CD14-positive monocyte (primary cell): ENCODE data around the gene KCNK13. TPM values are rescaled to one million over a fixed set of nuclear protein-coding genes. Genes with fewer than 3 reads are reported as not detected.

Experiments used
- DNase-seq, 3 donors: peaks; one replicate each; pipeline ENCODE4 v3.0.0-alpha.2; 2011 to 2022
- H2AFZ ChIP-seq: 2 replicates; pipeline ENCODE4 v1.6.0; 2012; ENCODE audit warnings: mild to moderate bottlenecking, low read depth, low read length, inconsistent platforms; ENCODE audit not compliant: insufficient read depth, poor library complexity, severe bottlenecking
- H3K27ac ChIP-seq, 2 donors: 1 replicate in 1 of 2; 2 replicates in 1 of 2; pipeline ENCODE4 v1.5.1; 2012 to 2013; ENCODE audit warnings: low read length in 2 of 2, control low read depth in 1 of 2, inconsistent platforms in 1 of 2, low read depth in 1 of 2, mild to moderate bottlenecking in 1 of 2
- H3K27me3 ChIP-seq, 2 donors: one replicate each; pipeline versions ENCODE4 v1.6.0 to v1.6.1; 2011 to 2013; ENCODE audit warnings: low read length in 2 of 2; ENCODE audit not compliant: control insufficient read depth in 2 of 2, insufficient read depth in 2 of 2
- H3K36me3 ChIP-seq, 2 donors: replicated peaks in 1 of 2; 1 replicate in 1 of 2; 2 replicates in 1 of 2; pipeline versions ENCODE4 v1.5.1 to v1.6.1; 2012 to 2013; ENCODE audit warnings: low read length in 2 of 2, control low read depth in 1 of 2, inconsistent platforms in 1 of 2, mild to moderate bottlenecking in 1 of 2; ENCODE audit not compliant: insufficient read depth in 2 of 2, control insufficient read depth in 1 of 2
- H3K4me1 ChIP-seq, 2 donors: 1 replicate in 1 of 2; 2 replicates in 1 of 2; pipeline versions ENCODE4 v1.5.1 to v1.6.1; 2012 to 2013; ENCODE audit warnings: low read length in 2 of 2, control low read depth in 1 of 2, inconsistent platforms in 1 of 2, mild to moderate bottlenecking in 1 of 2, moderate library complexity in 1 of 2; ENCODE audit not compliant: insufficient read depth in 2 of 2, control insufficient read depth in 1 of 2
- H3K4me2 ChIP-seq: replicated peaks from 2 replicates; pipeline ENCODE3; 2012; ENCODE audit warnings: low read length, moderate library complexity, mild to moderate bottlenecking; ENCODE audit not compliant: poor library complexity, severe bottlenecking; ENCODE audit errors: extremely low read depth
- H3K4me3 ChIP-seq, 3 experiments: fragments of 200-600 bp in 1 of 3; sonication (generic) in 1 of 3; replicated peaks in 1 of 3; 1 replicate in 2 of 3; 2 replicates in 1 of 3; pipeline ENCODE4 v1.5.1; 2011 to 2013; ENCODE audit warnings: low read length in 3 of 3, mild to moderate bottlenecking in 3 of 3, control low read depth in 2 of 3, low read depth in 2 of 3, inconsistent platforms in 1 of 3, moderate library complexity in 1 of 3
- H3K79me2 ChIP-seq: 2 replicates; pipeline ENCODE4 v1.6.0; 2012; ENCODE audit warnings: mild to moderate bottlenecking, control low read depth, inconsistent platforms, low read length, moderate library complexity; ENCODE audit not compliant: insufficient read depth
- H3K9ac ChIP-seq: 2 replicates; pipeline ENCODE4 v1.6.0; 2017; ENCODE audit warnings: low read length, mild to moderate bottlenecking; ENCODE audit not compliant: insufficient read depth, poor library complexity, severe bottlenecking
- H3K9me3 ChIP-seq, 2 donors: replicated peaks in 1 of 2; 1 replicate in 1 of 2; 2 replicates in 1 of 2; pipeline versions ENCODE4 v1.5.1 to v1.6.1; 2012 to 2013; ENCODE audit warnings: low read length in 2 of 2, control low read depth in 1 of 2; ENCODE audit not compliant: control insufficient read depth in 1 of 2, insufficient read depth in 1 of 2
- H4K20me1 ChIP-seq: 2 replicates; pipeline ENCODE4 v1.6.0; 2012; ENCODE audit warnings: mild to moderate bottlenecking, low read length, control low read depth, moderate library complexity; ENCODE audit not compliant: insufficient read depth
- H3K27ac Mint-ChIP-seq, 7 donors: one replicate each; pipeline ENCODE4 v1.8.0; 2020; ENCODE audit warnings: mild to moderate bottlenecking in 7 of 7, mixed read lengths in 7 of 7, moderate library complexity in 6 of 7, inconsistent platforms in 2 of 7
- H3K27me3 Mint-ChIP-seq, 3 donors: one replicate each; pipeline ENCODE4 v1.8.0; 2021 to 2022; ENCODE audit warnings: low read depth in 3 of 3, mild to moderate bottlenecking in 3 of 3, mixed read lengths in 3 of 3, moderate library complexity in 3 of 3, inconsistent platforms in 1 of 3
- H3K36me3 Mint-ChIP-seq, 2 donors: one replicate each; pipeline ENCODE4 v1.8.0; 2020; ENCODE audit warnings: mixed read lengths in 2 of 2, inconsistent platforms in 1 of 2, mild to moderate bottlenecking in 1 of 2
- H3K4me1 Mint-ChIP-seq: one replicate; pipeline ENCODE4 v1.8.0; 2020; ENCODE audit warnings: mild to moderate bottlenecking, mixed read lengths
- H3K4me3 Mint-ChIP-seq, 2 donors: one replicate each; pipeline ENCODE4 v1.8.0; 2020; ENCODE audit warnings: mild to moderate bottlenecking in 2 of 2, mixed read lengths in 2 of 2, moderate library complexity in 1 of 2
- H3K9me3 Mint-ChIP-seq, 7 donors: one replicate each; pipeline ENCODE4 v1.8.0; 2020 to 2022; ENCODE audit warnings: mixed read lengths in 7 of 7, mild to moderate bottlenecking in 6 of 7, moderate library complexity in 6 of 7, inconsistent platforms in 2 of 7
- CTCF ChIP-seq: fragments of 200-600 bp; IDR thresholded peaks from one replicate; pipeline ENCODE4 v1.8.0; 2022; ENCODE audit warnings: antibody characterized with exemption, mild to moderate bottlenecking
- WGBS: methylation state at CpG from one replicate; pipeline ENCODE4 v1.1.5; 2013; ENCODE audit warnings: missing lambda C conversion rate; ENCODE audit not compliant: insufficient coverage; 5-methylcytosine and 5-hydroxymethylcytosine counted together
- intact Hi-C, 2 donors: fragments of 100-400 bp; cut with micrococcal nuclease; formaldehyde crosslinking; loops; one replicate each; pipeline versions ENCODE4 v1.15.0 to v1.15.1; 2023
- polyA plus RNA-seq, 3 donors: library from polyadenylated mRNA; depleted of rRNA in 1 of 3; unstranded in 2 of 3; stranded (reverse) in 1 of 3; fragments of 300-500 nt in 2 of 3; fragments of >200 nt in 1 of 3; fragmentation: Illumina TruSeq in 2 of 3; gene quantifications; 1 replicate in 2 of 3; 2 replicates in 1 of 3; pipeline ENCODE4 v1.2.3, GENCODE V29; 2012 to 2021

The KCNK13 gene
- polyA plus RNA-seq, 3 donors, result 1.6 to 4.2 (median 2.9) TPM

- H3K36me3 Mint-ChIP-seq, result peaks cover 0 to 3% of the 10 kb centered on the region in 2 donors
- H3K27ac Mint-ChIP-seq, result no peak overlapping the region
- no peak for TF ChIP-seq CTCF
- intact Hi-C loops, result no loop called here
- no peak for DNase-seq
- WGBS, result 100% methylated on average over 1 of the region's 2 CpGs
- no peaks in the 10 kb centered on the region for H3K4me1 Mint-ChIP-seq
- Histone ChIP-seq H3K4me1 (no peaks in the 10 kb centered on the region), H3K9ac (no peak overlapping the region), H3K27me3 (no peaks in the 10 kb centered on the region), H3K79me2 (no peaks in the 10 kb centered on the region), H3K4me2 (no peak overlapping the region), H3K4me3 (no peak overlapping the region), H3K36me3 (no peaks in the 10 kb centered on the region), H2AFZ (no peak overlapping the region), H4K20me1 (no peaks in the 10 kb centered on the region), H3K27ac (no peak overlapping the region), H3K9me3 (peaks cover 16% of the 10 kb centered on the region in 2 donors)
- H3K27me3 Mint-ChIP-seq, result peaks cover 2 to 10% (median 4%) of the 10 kb centered on the region in 3 donors
- H3K9me3 Mint-ChIP-seq, result peaks cover 14 to 27% (median 17%) of the 10 kb centered on the region in 7 donors
- H3K4me3 Mint-ChIP-seq, result no peak overlapping the region
Measured at GRCh38 chr14:90153429-90153828, 91.6 kb downstream of the KCNK13 start.

GRCh38 chr14:90154110-90154509, 92.3 kb downstream of the KCNK13 start:
- no peak for TF ChIP-seq CTCF
- Mint-ChIP-seq H3K4me1 (no peaks in the 10 kb centered on the region), H3K27me3 (peaks cover 2 to 10% (median 4%) of the 10 kb centered on the region in 3 donors), H3K27ac (peak overlapping the region in 1 of 7 donors; percentile 21), H3K4me3 (no peak overlapping the region), H3K36me3 (peaks cover 0 to 3% of the 10 kb centered on the region in 2 donors), H3K9me3 (peaks cover 12 to 25% (median 16%) of the 10 kb centered on the region in 7 donors)
- intact Hi-C loops, result no loop called here
- Histone ChIP-seq H2AFZ (no peak overlapping the region), H3K27me3 (no peaks in the 10 kb centered on the region), H3K36me3 (no peaks in the 10 kb centered on the region), H4K20me1 (no peaks in the 10 kb centered on the region), H3K4me3 (no peak overlapping the region), H3K4me1 (no peaks in the 10 kb centered on the region), H3K9me3 (peaks cover 14 to 16% of the 10 kb centered on the region in 2 donors), H3K79me2 (no peaks in the 10 kb centered on the region), H3K27ac (no peak overlapping the region), H3K9ac (no peak overlapping the region), H3K4me2 (no peak overlapping the region)
- no peak for DNase-seq
